NT2/D1 (cell line): ENCODE results near the gene FRY.

ENCODE experiments used
- SUZ12 ChIP-seq: IDR thresholded peaks from 2 replicates; pipeline ENCODE4 v1.6.1; 2011; ENCODE audit not compliant: insufficient read length, insufficient read depth; ENCODE audit errors: extremely low read depth
- YY1 ChIP-seq: IDR thresholded peaks from 2 replicates; pipeline ENCODE4 v1.6.1; 2011; ENCODE audit not compliant: insufficient read length, insufficient read depth
- ZNF274 ChIP-seq: IDR thresholded peaks from 2 replicates; pipeline ENCODE4 v1.6.1; 2011; ENCODE audit warnings: mild to moderate bottlenecking, low read depth, low read length

DNA sequence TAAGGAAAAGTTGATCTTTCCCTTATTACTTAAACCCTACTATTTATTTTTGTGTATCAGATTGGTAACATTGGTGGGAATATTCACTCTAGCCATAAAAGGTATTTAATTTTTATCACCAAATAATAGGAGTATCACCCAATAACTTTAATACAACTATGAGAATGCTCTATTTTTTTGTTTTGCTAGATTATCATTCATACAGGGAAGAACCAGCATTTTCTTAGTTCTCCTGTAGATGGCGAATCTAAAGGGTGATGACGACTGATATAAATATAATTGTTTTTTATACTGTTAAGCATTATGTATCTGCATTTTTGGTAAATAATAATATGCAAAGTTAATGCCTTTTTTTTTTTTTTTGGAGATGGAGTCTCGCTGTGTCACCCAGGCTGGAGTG, 7.9 kb upstream of the FRY start:
- no peak for TF ChIP-seq ZNF274
- no peak for TF ChIP-seq YY1
- TF ChIP-seq SUZ12, result no peak
